Esophagus muscularis mucosa (tissue), 4 donors: Measurements from ENCODE around the gene EVA1C. TPM values are rescaled to one million over a fixed set of nuclear protein-coding genes. Genes with fewer than 3 reads are reported as not detected.
"Not testable (repeated sequence)": the region's sequence is repeated elsewhere in the genome, so short reads cannot be mapped to it uniquely, and the experiment has no call there.

Experiments
- DNase-seq: peaks from one replicate; pipeline ENCODE4 v3.0.0-alpha.2; 2017; ENCODE audit errors: extremely low spot score
- H3K27ac ChIP-seq, 4 donors: fragments of 200-600 bp; sonication (generic); replicated peaks in 1 of 4; 1 replicate in 3 of 4; 2 replicates in 1 of 4; pipeline ENCODE4 v1.5.1; 2016 to 2019; ENCODE audit warnings: mild to moderate bottlenecking in 1 of 4
- H3K27me3 ChIP-seq, 4 donors: fragments of 200-600 bp; sonication (generic); one replicate each; pipeline versions ENCODE4 v1.5.1 to v1.6.0; 2016 to 2019
- H3K36me3 ChIP-seq, 4 donors: fragments of 200-600 bp; sonication (generic); one replicate each; pipeline ENCODE4 v1.5.1; 2016 to 2019
- H3K4me1 ChIP-seq, 4 donors: fragments of 200-600 bp; sonication (generic); one replicate each; pipeline ENCODE4 v1.5.1; 2016 to 2019
- H3K4me3 ChIP-seq, 4 donors: fragments of 200-600 bp; sonication (generic); 1 replicate in 2 of 4; 2 replicates in 2 of 4; pipeline ENCODE4 v1.5.1; 2016 to 2019; ENCODE audit warnings: mild to moderate bottlenecking in 4 of 4, moderate library complexity in 1 of 4
- H3K9me3 ChIP-seq, 4 donors: fragments of 200-600 bp; sonication (generic); 1 replicate in 3 of 4; 2 replicates in 1 of 4; pipeline ENCODE4 v1.5.1; 2016 to 2019
- EP300 ChIP-seq: sonication (generic); formaldehyde crosslinking; IDR thresholded peaks from one replicate; pipeline ENCODE4 v1.6.1; 2017; ENCODE audit warnings: antibody characterized with exemption
- POLR2A ChIP-seq: fragments of 450-650 bp; IDR thresholded peaks from one replicate; pipeline ENCODE4 v1.6.1; 2017; ENCODE audit warnings: antibody characterized with exemption, moderate library complexity, mild to moderate bottlenecking, low read depth
- POLR2AphosphoS5 ChIP-seq, 2 donors: sonication (generic); formaldehyde crosslinking; IDR thresholded peaks; one replicate each; pipeline ENCODE4 v1.6.1; 2017; ENCODE audit warnings: antibody characterized with exemption in 2 of 2
- WGBS: methylation state at CpG from one replicate; pipeline ENCODE4 v1.1.5; 2018; 5-methylcytosine and 5-hydroxymethylcytosine counted together
- intact Hi-C: fragments of 100-400 bp; cut with DNase I; formaldehyde crosslinking; loops from one replicate; pipeline ENCODE4 v1.15.1; 2023
- total RNA-seq, 4 donors: library from RNA; depleted of rRNA; stranded (reverse); fragments of >200 nt; gene quantifications; one replicate each; pipeline versions ENCODE4 v1.1.0 to v1.2.1, GENCODE V29; 2016
- TF ChIP-seq, protein P1 (sequence below), 3 experiments: fragments of 200-600 bp in 2 of 3; fragments of 450-650 bp in 1 of 3; sonication (generic) in 2 of 3; IDR thresholded peaks; one replicate each; pipeline ENCODE4 v1.5.1; 2017 to 2019; ENCODE audit warnings: antibody characterized with exemption in 3 of 3, mild to moderate bottlenecking in 2 of 3, moderate library complexity in 1 of 3

Gene EVA1C
- total RNA-seq, 4 donors from 2014 or later = 49.8 to 86.6 (median 64.6) TPM

DNA sequence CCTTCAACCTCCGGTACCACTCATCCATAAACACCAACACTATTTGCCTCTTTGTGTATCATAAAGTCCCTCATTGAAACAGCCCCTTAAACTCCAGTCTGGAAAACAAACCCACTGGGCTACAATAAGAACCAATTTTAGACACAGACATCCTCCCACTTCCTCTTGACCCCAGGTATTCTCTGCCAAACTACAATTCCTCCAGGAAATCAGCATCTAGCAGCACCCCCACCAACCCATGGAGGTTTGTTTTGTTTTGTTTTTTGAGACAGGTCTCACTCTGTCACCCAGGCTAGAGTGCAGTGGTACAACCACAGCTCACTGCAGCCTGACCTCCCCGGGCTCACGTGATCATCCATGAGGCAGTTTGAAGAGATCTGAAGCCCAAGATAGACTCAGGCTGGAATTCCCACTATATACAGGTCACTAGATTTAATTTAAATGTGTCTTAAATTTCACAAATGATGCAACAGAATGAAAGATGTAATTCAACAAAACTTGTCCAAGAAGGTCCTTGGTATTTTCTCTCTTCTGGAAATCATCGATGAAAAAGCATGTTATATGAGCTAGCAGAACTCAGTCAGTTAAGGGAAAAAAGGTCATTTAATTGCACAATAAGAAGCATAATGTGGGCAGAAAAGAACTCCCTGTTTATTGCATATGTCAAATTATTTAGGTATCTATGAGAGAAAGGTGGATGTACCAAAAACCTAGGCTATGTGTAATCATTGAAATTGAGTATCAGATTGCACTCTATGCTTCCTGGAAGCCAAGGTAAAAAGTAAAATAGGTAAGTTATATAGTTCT, 142.5 kb downstream of the EVA1C start:
- DNase-seq = peak; percentile 17
- Histone ChIP-seq H3K27me3 (no peaks in the 10 kb centered on the region), H3K27ac (no peak overlapping the region), H3K36me3 (no peaks in the 10 kb centered on the region), H3K4me3 (no peak overlapping the region), H3K9me3 (no peaks in the 10 kb centered on the region), H3K4me1 (peaks cover 0 to 4% (median 0%) of the 10 kb centered on the region in 4 donors)
- TF ChIP-seq EP300 = no peak
- no peak for TF ChIP-seq POLR2AphosphoS5 (IDR thresholded peaks at IDR 0.05)
- no peak for TF ChIP-seq POLR2A
- TF ChIP-seq, protein P1, sequence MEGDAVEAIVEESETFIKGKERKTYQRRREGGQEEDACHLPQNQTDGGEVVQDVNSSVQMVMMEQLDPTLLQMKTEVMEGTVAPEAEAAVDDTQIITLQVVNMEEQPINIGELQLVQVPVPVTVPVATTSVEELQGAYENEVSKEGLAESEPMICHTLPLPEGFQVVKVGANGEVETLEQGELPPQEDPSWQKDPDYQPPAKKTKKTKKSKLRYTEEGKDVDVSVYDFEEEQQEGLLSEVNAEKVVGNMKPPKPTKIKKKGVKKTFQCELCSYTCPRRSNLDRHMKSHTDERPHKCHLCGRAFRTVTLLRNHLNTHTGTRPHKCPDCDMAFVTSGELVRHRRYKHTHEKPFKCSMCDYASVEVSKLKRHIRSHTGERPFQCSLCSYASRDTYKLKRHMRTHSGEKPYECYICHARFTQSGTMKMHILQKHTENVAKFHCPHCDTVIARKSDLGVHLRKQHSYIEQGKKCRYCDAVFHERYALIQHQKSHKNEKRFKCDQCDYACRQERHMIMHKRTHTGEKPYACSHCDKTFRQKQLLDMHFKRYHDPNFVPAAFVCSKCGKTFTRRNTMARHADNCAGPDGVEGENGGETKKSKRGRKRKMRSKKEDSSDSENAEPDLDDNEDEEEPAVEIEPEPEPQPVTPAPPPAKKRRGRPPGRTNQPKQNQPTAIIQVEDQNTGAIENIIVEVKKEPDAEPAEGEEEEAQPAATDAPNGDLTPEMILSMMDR (IDR thresholded peaks at IDR 0.05) = no peak
- intact Hi-C loops = no loop called here
- 89% methylated on average over 4 of the region's 4 CpGs for WGBS

DNA sequence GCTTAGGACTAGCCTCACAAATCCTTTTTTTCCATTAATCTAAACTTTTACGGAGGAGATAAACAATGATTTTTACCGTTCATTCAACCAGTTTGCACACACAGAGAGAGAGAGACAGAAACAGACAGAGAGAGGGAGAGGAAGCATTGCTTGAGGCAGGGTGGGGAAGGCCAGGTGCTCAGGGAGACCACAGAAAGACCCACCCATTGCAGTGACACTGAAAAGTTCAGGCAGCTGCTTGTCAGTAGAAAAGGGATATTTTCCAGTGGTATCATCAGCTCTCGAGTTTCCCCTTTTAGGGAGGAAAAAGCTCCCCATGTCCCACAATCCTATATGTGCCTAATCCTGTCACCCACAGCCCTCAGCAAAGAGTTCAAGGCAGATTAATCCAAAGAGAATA, 145.6 kb downstream of the EVA1C start:
- TF ChIP-seq EP300 (no peak), POLR2A (no peak), POLR2AphosphoS5 (IDR thresholded peaks at IDR 0.05) (no peak)
- TF ChIP-seq, protein P1 (IDR thresholded peaks at IDR 0.05) = no peak
- Histone ChIP-seq H3K4me1 (peaks cover 4 to 10% (median 8%) of the 10 kb centered on the region in 4 donors), H3K4me3 (no peak overlapping the region), H3K27ac (no peak overlapping the region), H3K36me3 (no peaks in the 10 kb centered on the region), H3K27me3 (no peaks in the 10 kb centered on the region), H3K9me3 (no peaks in the 10 kb centered on the region)
- DNase-seq = peak; percentile 34
- intact Hi-C loops = no loop called here
- 88% methylated on average over 3 of the region's 3 CpGs for WGBS

DNA sequence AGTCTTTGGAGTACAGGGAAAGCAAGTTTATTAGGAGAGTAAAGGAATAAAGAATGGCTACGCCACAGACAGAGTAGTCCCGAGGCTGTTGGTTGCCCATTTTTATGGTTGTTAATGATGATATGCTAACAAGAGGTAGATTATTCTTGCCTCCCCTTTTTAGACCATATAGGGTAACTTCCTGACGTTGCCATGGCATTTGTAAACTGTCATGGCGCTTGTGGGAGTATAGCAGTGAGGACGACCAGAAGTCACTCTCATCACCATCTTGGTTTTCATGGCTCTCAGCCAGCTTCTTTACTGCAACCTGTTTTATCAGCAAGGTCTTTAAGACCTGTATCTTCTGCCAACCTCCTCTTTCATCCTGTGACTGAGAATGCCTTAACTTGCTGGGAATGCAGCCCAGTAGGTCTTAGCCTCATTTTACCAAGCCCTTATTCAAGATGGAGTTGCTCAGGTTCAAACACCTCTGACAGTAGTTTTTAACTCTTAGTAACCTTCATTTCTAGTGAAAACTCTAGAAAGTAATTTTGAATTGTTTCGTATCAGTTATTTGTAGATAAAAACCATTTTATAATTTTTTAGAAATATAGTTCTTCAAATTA, 146.6 kb downstream of the EVA1C start:
- intact Hi-C loops = no loop called here

DNA sequence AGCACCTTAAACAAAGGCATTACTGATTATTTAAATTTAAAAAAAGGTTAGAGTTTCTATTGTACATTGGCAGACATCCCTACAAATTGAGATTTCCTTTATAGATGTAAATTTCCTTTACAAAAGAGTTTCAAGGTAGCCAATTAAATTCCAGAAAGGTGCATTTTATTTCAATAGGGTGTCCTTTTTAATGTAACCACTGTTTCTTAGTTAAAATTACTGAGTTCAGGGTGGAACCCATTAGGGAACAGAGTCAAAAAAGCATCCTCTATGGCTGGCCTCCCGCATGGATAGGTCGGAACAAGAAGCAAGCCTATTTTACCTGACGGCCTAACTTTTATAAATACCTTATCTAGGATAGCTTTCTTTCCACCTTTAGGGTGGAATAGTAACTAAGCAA, 148.4 kb downstream of the EVA1C start:
- TF ChIP-seq, protein P1 (IDR thresholded peaks at IDR 0.05) = no peak
- TF ChIP-seq EP300 = no peak
- no peak for TF ChIP-seq POLR2AphosphoS5 (IDR thresholded peaks at IDR 0.05)
- no peak for TF ChIP-seq POLR2A

More for the DNA sequence above, 146.6 kb downstream of the EVA1C start:
- peaks cover 4 to 10% (median 8%) of the 10 kb centered on the region in 4 donors for H3K4me1 ChIP-seq
- H3K9me3 ChIP-seq = no peaks in the 10 kb centered on the region
- peak; percentile 85 for DNase-seq
- no peak overlapping the region for H3K27ac ChIP-seq
- over 99% methylated on average over 6 of the region's 6 CpGs for WGBS
- H3K27me3 ChIP-seq = no peaks in the 10 kb centered on the region
- TF ChIP-seq POLR2AphosphoS5 (IDR thresholded peaks at IDR 0.05) = no peak
- TF ChIP-seq POLR2A = no peak
- TF ChIP-seq, protein P1 (IDR thresholded peaks at IDR 0.05) = no peak
- no peak for TF ChIP-seq EP300
- H3K4me3 ChIP-seq = no peak overlapping the region
- no peaks in the 10 kb centered on the region for H3K36me3 ChIP-seq

DNA sequence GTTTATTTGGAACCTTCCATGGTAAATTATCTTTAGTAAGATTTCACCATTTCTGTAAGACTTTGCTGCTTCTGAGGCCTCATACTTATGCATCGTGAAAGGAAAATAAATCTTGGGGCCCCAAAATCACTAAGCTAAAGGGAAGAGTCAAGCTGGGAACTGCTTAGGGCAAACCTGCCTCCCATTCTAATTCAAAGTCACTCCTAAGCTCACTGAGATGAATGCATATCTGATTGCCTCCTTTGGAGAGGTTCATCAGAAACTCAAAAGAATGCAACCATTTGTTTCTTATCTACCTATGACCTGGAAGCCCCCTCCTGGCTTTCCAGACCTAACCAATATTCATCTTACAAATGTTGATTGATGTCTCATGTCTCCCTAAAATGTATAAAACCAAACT, 149.0 kb downstream of the EVA1C start:
- H3K9me3 ChIP-seq, DNase-seq, H3K36me3 ChIP-seq, H3K4me3 ChIP-seq, H3K27me3 ChIP-seq, intact Hi-C loops: not testable (repeated sequence)
- 84% methylated on average over 1 of the region's 1 CpG for WGBS
- Histone ChIP-seq H3K4me1 (peaks cover 0 to 10% (median 8%) of the 10 kb centered on the region in 4 donors), H3K27ac (peak overlapping the region in 1 of 4 donors; percentile 65)

More for the DNA sequence above, 148.4 kb downstream of the EVA1C start:
- H3K36me3 ChIP-seq = no peaks in the 10 kb centered on the region
- H3K9me3 ChIP-seq = no peaks in the 10 kb centered on the region
- H3K4me1 ChIP-seq = peaks cover 0 to 10% (median 8%) of the 10 kb centered on the region in 4 donors
- intact Hi-C loops = no loop called here
- WGBS = 96% methylated on average over 3 of the region's 3 CpGs
- H3K27ac ChIP-seq = no peak overlapping the region
- H3K27me3 ChIP-seq = no peaks in the 10 kb centered on the region
- H3K4me3 ChIP-seq = no peak overlapping the region
- DNase-seq = peak; percentile 24
